ENCODE data around the gene HKDC1. TPM values are rescaled to one million over a fixed set of nuclear protein-coding genes. Genes with fewer than 3 reads are reported as not detected.

Gene HKDC1
- total and polyA plus RNA-seq, 10 of the 15 experiments (the other 5 are each of a cell fraction or from before 2014, with no cell fraction given), result 0.04 to 0.34 (median 0.13) TPM; not detected in 5

DNA sequence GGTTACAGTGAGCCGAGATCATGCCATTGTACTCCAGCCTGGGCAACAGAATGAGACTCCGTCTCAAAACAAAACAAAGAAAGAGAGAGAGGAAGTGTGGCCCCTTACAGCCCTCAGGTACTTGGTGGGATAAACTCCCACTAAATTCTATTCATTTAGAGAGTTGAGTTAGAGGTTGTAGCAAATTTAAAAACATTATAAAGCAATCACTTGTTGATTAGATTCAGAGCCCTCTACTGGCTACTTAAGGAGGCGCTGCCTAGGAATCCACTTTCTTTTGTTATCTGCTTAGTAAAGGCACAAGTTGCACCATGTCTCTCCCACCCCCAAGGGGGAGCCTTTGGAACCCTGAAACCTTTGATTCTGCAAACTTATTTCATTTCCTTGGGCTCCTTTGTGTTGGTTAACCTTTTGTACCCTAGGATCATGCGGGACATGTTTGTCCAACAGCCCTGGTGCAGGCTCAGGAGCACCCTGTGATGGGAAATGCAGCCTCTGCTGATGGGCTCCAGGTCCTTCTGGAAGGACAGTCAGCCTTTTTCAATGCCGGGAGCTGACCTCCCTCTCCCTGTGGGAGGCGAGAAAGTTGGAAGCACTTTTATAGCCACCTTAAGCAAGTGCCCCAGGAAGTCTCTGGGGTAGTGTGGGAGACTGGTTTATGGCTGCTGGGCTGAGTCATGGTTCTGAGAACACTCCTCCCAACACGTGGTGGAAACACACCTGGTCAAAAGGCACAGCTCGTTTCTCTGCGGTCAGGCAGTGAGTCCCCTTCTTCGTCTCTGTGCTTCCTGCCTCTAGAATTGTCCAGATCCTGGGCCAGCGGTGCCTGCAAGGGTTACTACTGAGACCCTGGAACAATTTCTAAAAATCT is 2.3 kb downstream of the HKDC1 start (continued):
- TF ChIP-seq EP300 (IDR thresholded peaks at IDR 0.05; ENCODE audit: borderline replicate concordance in 1 of 2, control insufficient read depth in 1 of 2, low read depth in 2 of 2, low read length in 2 of 2) (peak; percentile 83 to 86), RUNX3 (IDR thresholded peaks at IDR 0.05; ENCODE audit: low read length) (peak; percentile 96), NBN (IDR thresholded peaks at IDR 0.05) (peak; percentile 48), POLR2A (IDR thresholded peaks at IDR 0.05; ENCODE audit: low read depth, low read length) (peak; percentile 69), SIN3A (IDR thresholded peaks at IDR 0.05; ENCODE audit: low read depth, low read length) (no peak), TAF1 (IDR thresholded peaks at IDR 0.05; ENCODE audit: borderline replicate concordance, low read depth, low read length) (0 out of 2 replicates have a peak, but pooled peaks have one; percentile 15), LARP7 (IDR thresholded peaks at IDR 0.05) (no peak), JUND (IDR thresholded peaks at IDR 0.05; ENCODE audit: low read depth, low read length) (peak; percentile 48; the same call in 1 of the 2 replicates), POU2F2 (IDR thresholded peaks at IDR 0.05; ENCODE audit: borderline replicate concordance, low read depth, low read length) (no peak), HDAC6 (IDR thresholded peaks at IDR 0.05; ENCODE audit: unreplicated experiment) (no peak), CHD1 (IDR thresholded peaks at IDR 0.05; ENCODE audit: low read depth, low read length) (no peak), MEF2A (IDR thresholded peaks at IDR 0.05; ENCODE audit: insufficient read depth, low read depth, low read length) (0 out of 2 replicates have a peak, but pooled peaks have one; percentile 29), NR2F1 (conservative IDR thresholded peaks at IDR 0.05) (peak; percentile 36), MYC (IDR thresholded peaks at IDR 0.05; ENCODE audit: insufficient read depth, insufficient read length, insufficient replicate concordance, low read length, severe bottlenecking) (peak; percentile 55), CHD4 (IDR thresholded peaks at IDR 0.05) (no peak), DPF2 (IDR thresholded peaks at IDR 0.05) (peak; percentile 80), FOXM1 (IDR thresholded peaks at IDR 0.05; ENCODE audit: low read depth, low read length) (peak; percentile 28; the same call in 1 of the 2 replicates)
- TF ChIP-seq, protein P1, sequence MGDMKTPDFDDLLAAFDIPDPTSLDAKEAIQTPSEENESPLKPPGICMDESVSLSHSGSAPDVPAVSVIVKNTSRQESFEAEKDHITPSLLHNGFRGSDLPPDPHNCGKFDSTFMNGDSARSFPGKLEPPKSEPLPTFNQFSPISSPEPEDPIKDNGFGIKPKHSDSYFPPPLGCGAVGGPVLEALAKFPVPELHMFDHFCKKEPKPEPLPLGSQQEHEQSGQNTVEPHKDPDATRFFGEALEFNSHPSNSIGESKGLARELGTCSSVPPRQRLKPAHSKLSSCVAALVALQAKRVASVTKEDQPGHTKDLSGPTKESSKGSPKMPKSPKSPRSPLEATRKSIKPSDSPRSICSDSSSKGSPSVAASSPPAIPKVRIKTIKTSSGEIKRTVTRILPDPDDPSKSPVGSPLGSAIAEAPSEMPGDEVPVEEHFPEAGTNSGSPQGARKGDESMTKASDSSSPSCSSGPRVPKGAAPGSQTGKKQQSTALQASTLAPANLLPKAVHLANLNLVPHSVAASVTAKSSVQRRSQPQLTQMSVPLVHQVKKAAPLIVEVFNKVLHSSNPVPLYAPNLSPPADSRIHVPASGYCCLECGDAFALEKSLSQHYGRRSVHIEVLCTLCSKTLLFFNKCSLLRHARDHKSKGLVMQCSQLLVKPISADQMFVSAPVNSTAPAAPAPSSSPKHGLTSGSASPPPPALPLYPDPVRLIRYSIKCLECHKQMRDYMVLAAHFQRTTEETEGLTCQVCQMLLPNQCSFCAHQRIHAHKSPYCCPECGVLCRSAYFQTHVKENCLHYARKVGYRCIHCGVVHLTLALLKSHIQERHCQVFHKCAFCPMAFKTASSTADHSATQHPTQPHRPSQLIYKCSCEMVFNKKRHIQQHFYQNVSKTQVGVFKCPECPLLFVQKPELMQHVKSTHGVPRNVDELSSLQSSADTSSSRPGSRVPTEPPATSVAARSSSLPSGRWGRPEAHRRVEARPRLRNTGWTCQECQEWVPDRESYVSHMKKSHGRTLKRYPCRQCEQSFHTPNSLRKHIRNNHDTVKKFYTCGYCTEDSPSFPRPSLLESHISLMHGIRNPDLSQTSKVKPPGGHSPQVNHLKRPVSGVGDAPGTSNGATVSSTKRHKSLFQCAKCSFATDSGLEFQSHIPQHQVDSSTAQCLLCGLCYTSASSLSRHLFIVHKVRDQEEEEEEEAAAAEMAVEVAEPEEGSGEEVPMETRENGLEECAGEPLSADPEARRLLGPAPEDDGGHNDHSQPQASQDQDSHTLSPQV (IDR thresholded peaks at IDR 0.05), result no peak
- TF ChIP-seq, protein P2, sequence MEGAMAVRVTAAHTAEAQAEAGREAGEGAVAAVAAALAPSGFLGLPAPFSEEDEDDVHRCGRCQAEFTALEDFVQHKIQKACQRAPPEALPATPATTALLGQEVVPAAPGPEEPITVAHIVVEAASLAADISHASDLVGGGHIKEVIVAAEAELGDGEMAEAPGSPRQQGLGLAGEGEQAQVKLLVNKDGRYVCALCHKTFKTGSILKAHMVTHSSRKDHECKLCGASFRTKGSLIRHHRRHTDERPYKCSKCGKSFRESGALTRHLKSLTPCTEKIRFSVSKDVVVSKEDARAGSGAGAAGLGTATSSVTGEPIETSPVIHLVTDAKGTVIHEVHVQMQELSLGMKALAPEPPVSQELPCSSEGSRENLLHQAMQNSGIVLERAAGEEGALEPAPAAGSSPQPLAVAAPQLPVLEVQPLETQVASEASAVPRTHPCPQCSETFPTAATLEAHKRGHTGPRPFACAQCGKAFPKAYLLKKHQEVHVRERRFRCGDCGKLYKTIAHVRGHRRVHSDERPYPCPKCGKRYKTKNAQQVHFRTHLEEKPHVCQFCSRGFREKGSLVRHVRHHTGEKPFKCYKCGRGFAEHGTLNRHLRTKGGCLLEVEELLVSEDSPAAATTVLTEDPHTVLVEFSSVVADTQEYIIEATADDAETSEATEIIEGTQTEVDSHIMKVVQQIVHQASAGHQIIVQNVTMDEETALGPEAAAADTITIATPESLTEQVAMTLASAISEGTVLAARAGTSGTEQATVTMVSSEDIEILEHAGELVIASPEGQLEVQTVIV (IDR thresholded peaks at IDR 0.05; ENCODE audit: borderline replicate concordance, partially characterized antibody), result no peak
- TF ChIP-seq, protein P3, sequence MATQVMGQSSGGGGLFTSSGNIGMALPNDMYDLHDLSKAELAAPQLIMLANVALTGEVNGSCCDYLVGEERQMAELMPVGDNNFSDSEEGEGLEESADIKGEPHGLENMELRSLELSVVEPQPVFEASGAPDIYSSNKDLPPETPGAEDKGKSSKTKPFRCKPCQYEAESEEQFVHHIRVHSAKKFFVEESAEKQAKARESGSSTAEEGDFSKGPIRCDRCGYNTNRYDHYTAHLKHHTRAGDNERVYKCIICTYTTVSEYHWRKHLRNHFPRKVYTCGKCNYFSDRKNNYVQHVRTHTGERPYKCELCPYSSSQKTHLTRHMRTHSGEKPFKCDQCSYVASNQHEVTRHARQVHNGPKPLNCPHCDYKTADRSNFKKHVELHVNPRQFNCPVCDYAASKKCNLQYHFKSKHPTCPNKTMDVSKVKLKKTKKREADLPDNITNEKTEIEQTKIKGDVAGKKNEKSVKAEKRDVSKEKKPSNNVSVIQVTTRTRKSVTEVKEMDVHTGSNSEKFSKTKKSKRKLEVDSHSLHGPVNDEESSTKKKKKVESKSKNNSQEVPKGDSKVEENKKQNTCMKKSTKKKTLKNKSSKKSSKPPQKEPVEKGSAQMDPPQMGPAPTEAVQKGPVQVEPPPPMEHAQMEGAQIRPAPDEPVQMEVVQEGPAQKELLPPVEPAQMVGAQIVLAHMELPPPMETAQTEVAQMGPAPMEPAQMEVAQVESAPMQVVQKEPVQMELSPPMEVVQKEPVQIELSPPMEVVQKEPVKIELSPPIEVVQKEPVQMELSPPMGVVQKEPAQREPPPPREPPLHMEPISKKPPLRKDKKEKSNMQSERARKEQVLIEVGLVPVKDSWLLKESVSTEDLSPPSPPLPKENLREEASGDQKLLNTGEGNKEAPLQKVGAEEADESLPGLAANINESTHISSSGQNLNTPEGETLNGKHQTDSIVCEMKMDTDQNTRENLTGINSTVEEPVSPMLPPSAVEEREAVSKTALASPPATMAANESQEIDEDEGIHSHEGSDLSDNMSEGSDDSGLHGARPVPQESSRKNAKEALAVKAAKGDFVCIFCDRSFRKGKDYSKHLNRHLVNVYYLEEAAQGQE (IDR thresholded peaks at IDR 0.05; ENCODE audit: low read depth, low read length), result no peak

Data from GM12878 (cell line).